GM12891 (cell line): Measurements from ENCODE around the gene TMCO4.

ENCODE experiments used
- POLR2A ChIP-seq: IDR thresholded peaks from 2 replicates; pipeline ENCODE4 v1.6.1; 2011; ENCODE audit warnings: low read depth, low read length, control low read depth
- POLR2AphosphoS5 ChIP-seq: IDR thresholded peaks from 2 replicates; pipeline ENCODE4 v1.6.1; 2011; ENCODE audit warnings: low read depth, low read length, control low read depth
- POU2F2 ChIP-seq: IDR thresholded peaks from 2 replicates; pipeline ENCODE4 v1.6.1; 2011; ENCODE audit warnings: low read depth, mild to moderate bottlenecking, control low read depth, low read length, moderate library complexity
- TAF1 ChIP-seq: IDR thresholded peaks from 2 replicates; pipeline ENCODE4 v1.6.1; 2011; ENCODE audit warnings: low read depth, low read length, control low read depth

GRCh38 chr1:19712928-19713327 is 86.8 kb downstream of the TMCO4 start:
- TF ChIP-seq POLR2AphosphoS5 (no peak), POLR2A (no peak), POU2F2 (no peak), TAF1 (no peak)
